ENCODE measurements around the gene MORC4.

DNA sequence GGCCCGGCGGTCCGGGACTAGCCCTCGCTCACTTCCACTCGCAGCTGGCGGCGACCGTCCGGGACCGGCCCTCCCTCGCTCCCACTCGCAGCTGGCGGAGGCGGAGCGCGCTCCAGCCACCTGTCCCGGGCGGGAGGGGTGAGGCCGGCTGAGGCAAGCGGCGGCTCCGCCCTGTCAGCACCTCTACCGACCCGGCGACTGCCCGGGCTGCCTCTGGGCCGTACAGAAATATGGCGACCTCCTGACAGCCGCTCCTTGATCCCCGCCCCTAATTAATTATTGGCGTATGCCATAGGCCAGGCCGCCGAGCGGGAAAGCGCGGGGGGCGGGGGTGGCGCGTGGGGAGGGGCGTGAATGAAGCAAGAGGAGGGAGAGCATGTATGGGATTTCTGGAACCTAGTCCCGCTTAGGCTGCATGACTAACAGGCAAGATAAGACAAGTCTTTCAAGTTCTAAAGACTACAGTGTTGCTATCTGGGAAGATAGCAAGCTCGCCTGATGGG, at the start of gene MORC4:
- TF ChIP-seq, protein P1, sequence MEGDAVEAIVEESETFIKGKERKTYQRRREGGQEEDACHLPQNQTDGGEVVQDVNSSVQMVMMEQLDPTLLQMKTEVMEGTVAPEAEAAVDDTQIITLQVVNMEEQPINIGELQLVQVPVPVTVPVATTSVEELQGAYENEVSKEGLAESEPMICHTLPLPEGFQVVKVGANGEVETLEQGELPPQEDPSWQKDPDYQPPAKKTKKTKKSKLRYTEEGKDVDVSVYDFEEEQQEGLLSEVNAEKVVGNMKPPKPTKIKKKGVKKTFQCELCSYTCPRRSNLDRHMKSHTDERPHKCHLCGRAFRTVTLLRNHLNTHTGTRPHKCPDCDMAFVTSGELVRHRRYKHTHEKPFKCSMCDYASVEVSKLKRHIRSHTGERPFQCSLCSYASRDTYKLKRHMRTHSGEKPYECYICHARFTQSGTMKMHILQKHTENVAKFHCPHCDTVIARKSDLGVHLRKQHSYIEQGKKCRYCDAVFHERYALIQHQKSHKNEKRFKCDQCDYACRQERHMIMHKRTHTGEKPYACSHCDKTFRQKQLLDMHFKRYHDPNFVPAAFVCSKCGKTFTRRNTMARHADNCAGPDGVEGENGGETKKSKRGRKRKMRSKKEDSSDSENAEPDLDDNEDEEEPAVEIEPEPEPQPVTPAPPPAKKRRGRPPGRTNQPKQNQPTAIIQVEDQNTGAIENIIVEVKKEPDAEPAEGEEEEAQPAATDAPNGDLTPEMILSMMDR (IDR thresholded peaks at IDR 0.05) = no peak
- TF ChIP-seq POLR2A (IDR thresholded peaks at IDR 0.05) = peak in 1 of 2 donors; percentile 65

Measured in uterus (tissue), 2 donors.